ENCODE data around the gene PRKCH. TPM values are rescaled to one million over a fixed set of nuclear protein-coding genes. Genes with fewer than 3 reads are reported as not detected.

Gene PRKCH
- total RNA-seq, 2 donors from 2014 or later = 7.2 to 8.6 TPM

DNA sequence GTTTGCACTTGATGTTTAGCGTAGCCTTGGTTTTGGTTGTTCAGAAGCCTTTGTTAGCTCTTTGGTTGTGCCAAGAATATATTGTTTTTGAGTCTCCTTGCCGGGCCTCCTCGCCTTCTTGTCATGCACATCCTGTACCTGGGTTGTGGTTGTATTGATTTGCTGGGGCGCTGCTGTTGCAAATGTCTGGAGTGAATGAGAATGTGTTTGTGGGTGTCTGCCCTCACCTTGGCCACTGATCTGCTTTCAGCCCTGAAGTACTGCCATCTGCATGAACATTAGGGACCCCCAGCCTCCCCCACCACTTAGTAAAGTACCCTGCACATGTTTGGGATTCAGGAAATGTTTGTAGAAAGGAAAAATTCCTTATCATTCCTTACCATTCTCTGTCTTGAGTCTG, 16.5 kb downstream of the PRKCH start:
- H3K27me3 Mint-ChIP-seq (ENCODE audit: insufficient read depth) = no peaks in the 10 kb centered on the region
- Histone ChIP-seq H3K27ac (ENCODE audit: low read depth, low read length) (no peak overlapping the region), H3K36me3 (ENCODE audit: control insufficient read depth, insufficient read depth, low read length) (no peaks in the 10 kb centered on the region), H3K9ac (ENCODE audit: extremely low read depth, low read length, poor library complexity, severe bottlenecking) (no peak overlapping the region), H3K9me3 (ENCODE audit: control insufficient read depth, low read length) (no peaks in the 10 kb centered on the region), H3K4me3 (ENCODE audit: low read length) (no peak overlapping the region), H3K27me3 (ENCODE audit: control insufficient read depth, insufficient read depth, low read length, poor library complexity, severe bottlenecking) (no peaks in the 10 kb centered on the region), H3K4me1 (ENCODE audit: control insufficient read depth, insufficient read depth, low read length) (no peaks in the 10 kb centered on the region)
- H3K4me3 Mint-ChIP-seq = no peak overlapping the region
- 94 to 100% methylated on average over 1 to 4 of the region's 4 CpGs for WGBS, 2 experiments (ENCODE audit: insufficient coverage in 1 of 2, insufficient read length in 1 of 2)
- peaks cover 5% of the 10 kb centered on the region for H3K4me1 Mint-ChIP-seq
- H3K9me3 Mint-ChIP-seq = no peaks in the 10 kb centered on the region
- no peaks in the 10 kb centered on the region for H3K36me3 Mint-ChIP-seq (ENCODE audit: low read depth)
- no peak for DNase-seq
- H3K27ac Mint-ChIP-seq = no peak overlapping the region
- TF ChIP-seq, protein P1, sequence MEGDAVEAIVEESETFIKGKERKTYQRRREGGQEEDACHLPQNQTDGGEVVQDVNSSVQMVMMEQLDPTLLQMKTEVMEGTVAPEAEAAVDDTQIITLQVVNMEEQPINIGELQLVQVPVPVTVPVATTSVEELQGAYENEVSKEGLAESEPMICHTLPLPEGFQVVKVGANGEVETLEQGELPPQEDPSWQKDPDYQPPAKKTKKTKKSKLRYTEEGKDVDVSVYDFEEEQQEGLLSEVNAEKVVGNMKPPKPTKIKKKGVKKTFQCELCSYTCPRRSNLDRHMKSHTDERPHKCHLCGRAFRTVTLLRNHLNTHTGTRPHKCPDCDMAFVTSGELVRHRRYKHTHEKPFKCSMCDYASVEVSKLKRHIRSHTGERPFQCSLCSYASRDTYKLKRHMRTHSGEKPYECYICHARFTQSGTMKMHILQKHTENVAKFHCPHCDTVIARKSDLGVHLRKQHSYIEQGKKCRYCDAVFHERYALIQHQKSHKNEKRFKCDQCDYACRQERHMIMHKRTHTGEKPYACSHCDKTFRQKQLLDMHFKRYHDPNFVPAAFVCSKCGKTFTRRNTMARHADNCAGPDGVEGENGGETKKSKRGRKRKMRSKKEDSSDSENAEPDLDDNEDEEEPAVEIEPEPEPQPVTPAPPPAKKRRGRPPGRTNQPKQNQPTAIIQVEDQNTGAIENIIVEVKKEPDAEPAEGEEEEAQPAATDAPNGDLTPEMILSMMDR (conservative IDR thresholded peaks at IDR 0.05) = no peak

GRCh38 chr14:61338457-61338856, 17.1 kb downstream of the PRKCH start:
- Histone ChIP-seq H3K4me1 (ENCODE audit: control insufficient read depth, insufficient read depth, low read length) (no peaks in the 10 kb centered on the region), H3K27me3 (ENCODE audit: control insufficient read depth, insufficient read depth, low read length, poor library complexity, severe bottlenecking) (no peaks in the 10 kb centered on the region), H3K9me3 (ENCODE audit: control insufficient read depth, low read length) (no peaks in the 10 kb centered on the region), H3K9ac (ENCODE audit: extremely low read depth, low read length, poor library complexity, severe bottlenecking) (no peak overlapping the region), H3K27ac (ENCODE audit: low read depth, low read length) (no peak overlapping the region), H3K36me3 (ENCODE audit: control insufficient read depth, insufficient read depth, low read length) (no peaks in the 10 kb centered on the region), H3K4me3 (ENCODE audit: low read length) (no peak overlapping the region)
- Mint-ChIP-seq H3K36me3 (ENCODE audit: low read depth) (no peaks in the 10 kb centered on the region), H3K27me3 (ENCODE audit: insufficient read depth) (no peaks in the 10 kb centered on the region), H3K4me1 (peaks cover 5% of the 10 kb centered on the region), H3K27ac (no peak overlapping the region), H3K9me3 (no peaks in the 10 kb centered on the region), H3K4me3 (no peak overlapping the region)
- TF ChIP-seq, protein P1 (conservative IDR thresholded peaks at IDR 0.05) = peak; percentile 19
- no peak for DNase-seq
- WGBS, 2 experiments (ENCODE audit: insufficient coverage in 1 of 2, insufficient read length in 1 of 2) = 95 to 100% methylated on average over 1 to 2 of the region's 2 CpGs

GRCh38 chr14:61341275-61342206, 20.2 kb downstream of the PRKCH start:
- Histone ChIP-seq H3K9me3 (ENCODE audit: control insufficient read depth, low read length) (no peaks in the 10 kb centered on the region), H3K4me1 (ENCODE audit: control insufficient read depth, insufficient read depth, low read length) (no peaks in the 10 kb centered on the region), H3K4me3 (ENCODE audit: low read length) (no peak overlapping the region), H3K36me3 (ENCODE audit: control insufficient read depth, insufficient read depth, low read length) (no peaks in the 10 kb centered on the region), H3K9ac (ENCODE audit: extremely low read depth, low read length, poor library complexity, severe bottlenecking) (no peak overlapping the region), H3K27ac (ENCODE audit: low read depth, low read length) (no peak overlapping the region), H3K27me3 (ENCODE audit: control insufficient read depth, insufficient read depth, low read length, poor library complexity, severe bottlenecking) (no peaks in the 10 kb centered on the region)
- no peaks in the 10 kb centered on the region for H3K4me1 Mint-ChIP-seq
- TF ChIP-seq, protein P1 (conservative IDR thresholded peaks at IDR 0.05) = no peak
- WGBS, 2 experiments (ENCODE audit: insufficient coverage in 1 of 2, insufficient read length in 1 of 2) = 87 to 91% methylated on average over 4 of the region's 5 CpGs
- H3K27ac Mint-ChIP-seq = no peak overlapping the region
- H3K27me3 Mint-ChIP-seq (ENCODE audit: insufficient read depth) = no peaks in the 10 kb centered on the region
- H3K36me3 Mint-ChIP-seq (ENCODE audit: low read depth) = no peaks in the 10 kb centered on the region
- H3K4me3 Mint-ChIP-seq = no peak overlapping the region
- no peak for DNase-seq
- H3K9me3 Mint-ChIP-seq = no peaks in the 10 kb centered on the region

Data from endodermal cell (in vitro differentiated cells).